LNCAP (cell line): Measurements from ENCODE around the gene PTPRN2.

Experiments
- CTCF ChIP-seq: fragments of 450-650 bp; IDR thresholded peaks from 2 replicates; pipeline ENCODE4 v1.5.1; 2017; ENCODE audit warnings: mild to moderate bottlenecking

The PTPRN2 gene

GRCh38 chr7:157513682-157514081, 1073.9 kb downstream of the PTPRN2 start:
- no peak for TF ChIP-seq CTCF

GRCh38 chr7:157513162-157513621, 1074.4 kb downstream of the PTPRN2 start:
- no peak for TF ChIP-seq CTCF

- no peak for TF ChIP-seq CTCF
These were observed 1078.4 kb downstream of the PTPRN2 start for GRCh38 chr7:157509226-157509625.

- no peak for TF ChIP-seq CTCF
These were observed 1079.1 kb downstream of the PTPRN2 start for GRCh38 chr7:157508477-157508881.

- TF ChIP-seq CTCF: no peak
These were observed 1079.6 kb downstream of the PTPRN2 start for GRCh38 chr7:157507987-157508386.

- TF ChIP-seq CTCF: no peak
These were observed 1081.4 kb downstream of the PTPRN2 start for GRCh38 chr7:157506268-157506667.

GRCh38 chr7:157505646-157506045, 1082.0 kb downstream of the PTPRN2 start:
- TF ChIP-seq CTCF: no peak

GRCh38 chr7:157503229-157503628, 1084.4 kb downstream of the PTPRN2 start:
- no peak for TF ChIP-seq CTCF
